H1 (cell line): ENCODE measurements around the gene ST7L. TPM values are rescaled to one million over a fixed set of nuclear protein-coding genes. Genes with fewer than 3 reads are reported as not detected.

Experiments
- BACH1 ChIP-seq: IDR thresholded peaks from 2 replicates; pipeline ENCODE4 v1.6.1; 2012; ENCODE audit warnings: low read length, improper control_type of control experiment
- BCL11A ChIP-seq, 2 experiments: IDR thresholded peaks; one replicate each; pipeline ENCODE4 v1.6.1; 2011; ENCODE audit warnings: low read depth in 2 of 2, low read length in 2 of 2, mild to moderate bottlenecking in 2 of 2
- CBX5 ChIP-seq: fragments of 300-800, 300-1000 bp; sonication (generic); IDR thresholded peaks from 2 replicates; pipeline ENCODE4 v1.7.1; 2016; ENCODE audit warnings: antibody characterized with exemption, low read length, low read depth
- CHD1 ChIP-seq: IDR thresholded peaks from 2 replicates; pipeline ENCODE4 v1.6.1; 2012; ENCODE audit warnings: low read depth, low read length, improper control_type of control experiment
- CREB1 ChIP-seq: IDR thresholded peaks from 2 replicates; pipeline ENCODE4 v1.6.1; 2012; ENCODE audit warnings: inconsistent platforms
- HDAC2 ChIP-seq, 2 experiments: fragments of 300-600 bp in 1 of 2; sonication (generic) in 1 of 2; IDR thresholded peaks; 2 replicates each; pipeline ENCODE4 v1.6.1; 2011 to 2012; ENCODE audit warnings: low read depth in 2 of 2, low read length in 2 of 2, mild to moderate bottlenecking in 2 of 2, moderate library complexity in 2 of 2, borderline replicate concordance in 1 of 2, inconsistent platforms in 1 of 2
- JUND ChIP-seq: IDR thresholded peaks from 2 replicates; pipeline ENCODE4 v1.6.1; 2011; ENCODE audit warnings: mild to moderate bottlenecking, improper control_type of control experiment, low read length
- KDM1A ChIP-seq: fragments of 200-600, 300-600 bp; sonication (generic); IDR thresholded peaks from 2 replicates; pipeline ENCODE4 v1.7.1; 2016; ENCODE audit warnings: mild to moderate bottlenecking, low read length, borderline replicate concordance
- KDM4A ChIP-seq: IDR thresholded peaks from one replicate; pipeline ENCODE4 v1.7.1; 2012; ENCODE audit warnings: low read depth, mild to moderate bottlenecking, moderate library complexity, low read length, inconsistent platforms; ENCODE audit not compliant: severe bottlenecking
- MAX ChIP-seq: IDR thresholded peaks from 2 replicates; pipeline ENCODE4 v1.6.1; 2012; ENCODE audit warnings: inconsistent platforms
- PHF8 ChIP-seq: fragments of 200-600 bp; sonication (generic); conservative IDR thresholded peaks from 2 replicates; pipeline ENCODE4 v1.7.1; 2012; ENCODE audit warnings: low read depth, mild to moderate bottlenecking, inconsistent platforms, low read length, moderate library complexity
- POLR2A ChIP-seq, 2 experiments: IDR thresholded peaks; 1 replicate in 1 of 2; 2 replicates in 1 of 2; pipeline ENCODE4 v1.6.1; 2011; ENCODE audit warnings: low read depth in 2 of 2, low read length in 2 of 2, mild to moderate bottlenecking in 2 of 2; ENCODE audit errors: control extremely low read depth in 1 of 2
- POLR2AphosphoS5 ChIP-seq: IDR thresholded peaks from 2 replicates; pipeline ENCODE4 v1.6.1; 2011; ENCODE audit warnings: low read depth, low read length
- RNF2 ChIP-seq: fragments of 200-900, 300-1000 bp; sonication (generic); IDR thresholded peaks from 2 replicates; pipeline ENCODE4 v1.7.1; 2016; ENCODE audit warnings: borderline replicate concordance, low read depth, mild to moderate bottlenecking, antibody characterized with exemption, low read length; ENCODE audit not compliant: poor library complexity, severe bottlenecking; ENCODE audit errors: missing control alignments
- SP1 ChIP-seq: IDR thresholded peaks from 2 replicates; pipeline ENCODE4 v1.6.1; 2011; ENCODE audit warnings: low read depth, low read length
- SUZ12 ChIP-seq: fragments of 200-600 bp; sonication (generic); IDR thresholded peaks from 2 replicates; pipeline ENCODE4 v1.6.1; 2012; ENCODE audit warnings: mild to moderate bottlenecking, inconsistent platforms, low read length, moderate library complexity, mixed read lengths
- TAF1 ChIP-seq: IDR thresholded peaks from 2 replicates; pipeline ENCODE4 v1.6.1; 2011; ENCODE audit warnings: mild to moderate bottlenecking, low read depth, low read length
- TBP ChIP-seq: IDR thresholded peaks from 2 replicates; pipeline ENCODE4 v1.6.1; 2011; ENCODE audit warnings: low read depth, low read length, improper control_type of control experiment
- YY1 ChIP-seq: IDR thresholded peaks from 2 replicates; pipeline ENCODE4 v1.6.1; 2011; ENCODE audit warnings: low read depth, mild to moderate bottlenecking, low read length
- polyA plus RNA-seq, 7 experiments: library from polyadenylated mRNA; depleted of rRNA in 3 of 7; stranded (reverse) in 5 of 7; unstranded in 2 of 7; fragments of >200 nt in 5 of 7; fragments of 200-250 nt in 2 of 7; gene quantifications; 1 replicate in 5 of 7; 2 replicates in 1 of 7; 4 replicates in 1 of 7; pipeline versions ENCODE4 v1.2.1 to v1.2.3, GENCODE V29; 2011 to 2013; ENCODE audit warnings: missing spikeins in 2 of 7, mixed read lengths in 2 of 7
- total RNA-seq: library from RNA; stranded (reverse); fragmentation: NEBNext Ultra II Directional; extraction: Animal tissue kit (Norgen Biotek cat#: 25700); gene quantifications from 2 replicates; pipeline ENCODE4 v1.2.1, GENCODE V29; 2021
- TF ChIP-seq, protein P1 (sequence below): IDR thresholded peaks from 2 replicates; pipeline ENCODE4 v1.6.1; 2012; ENCODE audit warnings: inconsistent platforms

The ST7L gene
- total and polyA plus RNA-seq, 2 of the 8 experiments (the other 6 are each of a cell fraction or from before 2014, with no cell fraction given) = 9.6 to 16.2 TPM

- peak; percentile 73 for TF ChIP-seq RNF2
- TF ChIP-seq PHF8 = no peak
- TF ChIP-seq POLR2AphosphoS5 = no peak
- no peak for TF ChIP-seq POLR2A (IDR thresholded peaks at IDR 0.05; ENCODE audit: control extremely low read depth in 1 of 2, low read depth in 2 of 2, low read length in 2 of 2)
- TF ChIP-seq BCL11A (IDR thresholded peaks at IDR 0.05; ENCODE audit: low read depth in 2 of 2, low read length in 2 of 2) = no peak
- no peak for TF ChIP-seq SUZ12
- TF ChIP-seq KDM4A = peak; percentile 82
- TF ChIP-seq BACH1 = no peak
- TF ChIP-seq KDM1A = no peak
- peak in 1 of 2 experiments; percentile 5; a peak in 1 of 4 replicates for TF ChIP-seq HDAC2 (IDR thresholded peaks at IDR 0.05; ENCODE audit: borderline replicate concordance in 1 of 2, low read depth in 2 of 2, low read length in 2 of 2)
- TF ChIP-seq JUND = no peak
- TF ChIP-seq TBP = no peak; the same call in 1 of the 2 replicates
- no peak for TF ChIP-seq TAF1
- peak; percentile 54; the same call in 1 of the 2 replicates for TF ChIP-seq MAX
- TF ChIP-seq CREB1 = no peak
- TF ChIP-seq SP1 = no peak
- no peak for TF ChIP-seq CBX5
- no peak for TF ChIP-seq YY1
- no peak for TF ChIP-seq CHD1
- TF ChIP-seq, protein P1, sequence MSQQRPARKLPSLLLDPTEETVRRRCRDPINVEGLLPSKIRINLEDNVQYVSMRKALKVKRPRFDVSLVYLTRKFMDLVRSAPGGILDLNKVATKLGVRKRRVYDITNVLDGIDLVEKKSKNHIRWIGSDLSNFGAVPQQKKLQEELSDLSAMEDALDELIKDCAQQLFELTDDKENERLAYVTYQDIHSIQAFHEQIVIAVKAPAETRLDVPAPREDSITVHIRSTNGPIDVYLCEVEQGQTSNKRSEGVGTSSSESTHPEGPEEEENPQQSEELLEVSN = peak; percentile 59; the same call in 1 of the 2 replicates
Observed at GRCh38 chr1:112509005-112509659, 109.8 kb downstream of the ST7L start (continued).
